Amygdala (tissue), 56 donors: ENCODE measurements around the gene NAV1.

Source experiments
- DNase-seq, 56 donors: peaks; one replicate each; lab custom pipeline; 2025; lab: John Stamatoyannopoulos, UW

The NAV1 gene

DNA sequence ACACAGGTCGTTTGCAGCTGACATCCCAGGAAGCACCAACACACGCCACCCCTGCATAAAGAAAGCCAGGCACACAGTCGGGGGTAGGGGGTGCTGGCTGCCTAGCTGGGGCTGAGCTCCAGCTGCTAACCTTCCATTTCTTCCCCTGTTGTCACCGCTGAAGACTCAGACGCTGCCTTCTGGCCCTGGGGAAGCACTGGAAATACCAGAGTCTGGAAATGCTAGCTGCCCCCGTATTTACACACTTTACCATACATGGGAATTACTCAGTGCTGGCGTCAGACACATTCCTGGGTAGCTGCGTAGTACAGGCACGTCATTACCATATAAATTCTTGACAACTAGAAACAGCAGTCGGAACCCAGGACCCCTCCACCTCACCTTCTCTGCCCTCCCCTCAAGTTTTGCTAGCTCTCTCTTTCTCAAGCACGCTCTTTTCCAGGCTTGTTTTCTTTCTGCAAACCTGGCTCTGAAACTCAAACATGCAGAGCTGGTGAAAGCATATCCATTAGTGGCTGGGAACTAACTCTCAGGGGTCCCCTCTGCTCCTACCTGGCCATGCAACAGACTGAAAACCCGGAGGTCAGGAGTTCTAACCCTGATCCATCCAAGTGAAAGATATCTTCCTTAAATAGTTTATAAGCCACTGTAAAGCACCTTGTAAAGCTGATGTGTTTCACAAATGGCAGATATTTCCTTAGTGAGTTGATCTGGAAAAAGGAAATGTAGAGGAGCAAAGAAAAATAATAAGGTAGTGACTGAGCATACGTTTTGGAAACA is 35.3 kb upstream of the NAV1 start:
- DNase-seq = peak in 1 of 56 donors; percentile 24

DNA sequence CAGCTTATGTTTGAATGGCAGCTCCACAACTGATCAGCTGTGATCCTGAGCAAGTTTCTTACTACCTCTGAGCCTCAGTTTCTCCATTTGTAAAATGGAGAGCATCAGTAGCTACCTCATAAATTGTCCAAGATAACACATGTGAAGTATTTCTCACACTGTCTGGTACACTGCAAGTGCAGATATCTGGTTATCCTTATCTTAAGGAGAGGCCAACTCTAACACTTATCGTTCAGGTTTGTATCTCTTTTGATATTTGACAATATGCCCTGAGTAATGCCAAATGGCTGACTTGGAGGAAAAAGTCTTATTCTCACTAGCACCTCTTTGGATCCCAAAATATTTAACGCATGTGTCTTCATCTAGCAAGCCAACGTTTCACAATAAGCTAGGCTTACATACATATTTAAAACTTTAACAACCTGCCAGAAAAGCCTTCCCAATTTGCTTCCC is 34.7 kb upstream of the NAV1 start:
- no peak for DNase-seq

- no peak for DNase-seq
Observed at GRCh38 chr1:201504799-201505502, 34.0 kb upstream of the NAV1 start.

GRCh38 chr1:201505503-201505890 is 33.4 kb upstream of the NAV1 start:
- DNase-seq = no peak

- peak in 6 of 56 donors; percentile 19 to 44 (median 34) for DNase-seq
Observed at GRCh38 chr1:201506092-201506491, 32.8 kb upstream of the NAV1 start.

- DNase-seq = peak in 55 of 56 donors; percentile 46 to 94 (median 81)
Observed at GRCh38 chr1:201506557-201507359, 32.2 kb upstream of the NAV1 start, which contains the start of gene CSRP1. Gene CSRP1 (minus strand): TSS chr1:201507123. CDS start chr1:201496303, 10,820 bp downstream.

DNA sequence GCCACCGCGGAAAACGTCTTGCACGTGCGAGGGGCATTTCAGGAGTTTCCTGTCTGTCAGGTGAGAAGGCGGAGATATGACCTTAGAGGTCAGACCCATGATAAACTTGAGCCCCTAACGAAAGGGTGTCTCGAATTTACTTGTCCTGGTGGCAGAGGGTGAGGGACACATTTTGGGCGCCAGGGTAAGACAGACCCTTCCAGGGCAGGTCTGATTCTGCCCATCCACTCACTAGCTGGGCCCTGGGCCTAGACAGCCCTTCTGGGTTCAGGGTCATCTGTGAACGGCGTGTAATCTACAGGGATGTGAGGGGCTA is 31.6 kb upstream of the NAV1 start:
- DNase-seq = no peak

DNA sequence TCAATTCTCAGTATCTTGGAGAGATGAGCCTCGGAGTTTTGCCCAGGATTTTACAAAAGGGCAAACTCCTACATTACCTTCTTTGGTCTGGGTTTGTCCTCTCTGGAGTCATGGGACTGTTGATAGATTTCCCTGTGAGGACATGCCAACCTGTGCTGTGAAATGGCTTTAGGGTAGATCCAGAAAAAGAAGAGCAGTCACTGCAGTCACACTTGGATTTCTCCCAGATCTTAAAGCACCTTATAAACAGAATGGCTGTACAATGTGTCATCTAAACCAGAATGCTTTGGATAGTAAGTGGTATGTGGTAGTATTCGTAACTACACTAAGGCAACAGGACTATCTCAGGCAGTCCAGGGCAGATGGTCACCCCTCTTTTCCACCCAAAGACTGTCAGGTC is 30.1 kb upstream of the NAV1 start:
- no peak for DNase-seq

GRCh38 chr1:201509601-201510374 is 29.1 kb upstream of the NAV1 start:
- no peak for DNase-seq

DNA sequence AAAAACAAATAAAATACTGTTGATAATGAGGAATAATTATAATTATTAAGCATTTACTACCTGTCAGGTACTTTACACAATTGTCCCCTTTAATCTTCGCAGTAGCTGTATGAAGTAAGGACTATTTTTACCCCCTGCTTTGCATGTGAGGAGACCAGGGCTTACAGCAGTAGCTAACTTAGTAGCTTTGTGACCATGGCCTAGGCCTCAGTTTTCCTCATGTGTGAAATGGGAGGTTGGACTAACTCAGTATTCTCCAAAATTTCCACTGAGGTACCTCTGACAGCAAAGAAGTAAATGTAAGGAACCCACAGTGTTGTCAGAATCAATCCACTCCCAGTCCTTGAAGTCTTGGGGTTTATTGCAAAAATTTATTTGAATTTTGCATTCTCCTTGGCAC is 28.2 kb upstream of the NAV1 start:
- DNase-seq = no peak

DNA sequence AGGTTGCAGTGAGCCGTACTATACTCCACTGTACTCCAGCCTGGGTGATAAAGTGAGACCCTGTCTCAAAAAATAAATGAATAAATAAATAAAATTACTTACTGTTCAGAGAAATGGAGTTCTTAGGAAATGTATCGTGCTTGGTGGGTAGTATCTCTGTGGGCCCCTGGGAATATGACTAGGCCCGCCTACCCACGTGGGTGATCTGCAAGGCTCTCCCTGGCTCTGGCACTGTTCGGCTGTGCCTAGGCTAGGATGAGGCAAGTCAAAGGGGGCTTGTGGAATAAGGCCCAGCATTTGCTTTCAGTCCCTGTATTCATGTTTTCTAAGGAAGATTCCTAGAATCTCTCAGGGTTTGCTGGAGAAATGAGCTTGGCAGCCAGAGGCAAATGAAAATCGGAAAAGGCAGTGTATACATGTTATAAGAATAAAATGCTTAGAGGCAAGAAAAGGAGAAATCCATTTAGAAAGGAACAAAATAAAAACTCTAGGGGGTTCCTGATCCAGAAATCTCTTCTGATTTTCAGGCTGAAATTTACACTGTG is 27.5 kb upstream of the NAV1 start:
- no peak for DNase-seq

GRCh38 chr1:201511941-201512539 is 26.9 kb upstream of the NAV1 start:
- DNase-seq = peak in 49 of 56 donors; percentile 20 to 82 (median 53)

GRCh38 chr1:201513498-201514243 is 25.3 kb upstream of the NAV1 start:
- peak in 1 of 56 donors; percentile 37 for DNase-seq

- DNase-seq = no peak
Observed at GRCh38 chr1:201514466-201514865, 24.5 kb upstream of the NAV1 start.

GRCh38 chr1:201515062-201515750 is 23.7 kb upstream of the NAV1 start:
- DNase-seq = no peak

DNA sequence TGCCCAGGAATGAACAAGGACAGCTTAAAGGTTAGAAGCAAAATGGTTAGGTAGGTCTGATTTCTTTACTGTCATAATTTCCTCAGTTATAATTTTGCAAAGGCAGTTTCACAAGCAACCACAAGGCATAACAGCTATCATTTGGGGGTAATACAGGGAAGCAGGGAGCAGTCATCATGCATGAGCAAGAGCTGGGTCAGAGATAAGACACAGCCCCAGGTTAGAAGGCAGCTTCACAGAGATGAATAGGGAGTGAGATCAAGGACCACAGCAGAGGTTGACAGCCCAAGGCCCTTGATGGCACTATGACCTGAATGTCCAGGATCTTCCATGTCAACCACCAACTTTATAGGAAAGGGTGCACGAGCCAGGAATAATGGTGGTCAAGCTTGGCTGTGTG is 23.0 kb upstream of the NAV1 start:
- DNase-seq = no peak

- DNase-seq = no peak
Observed at GRCh38 chr1:201516511-201517127, 22.3 kb upstream of the NAV1 start.

DNA sequence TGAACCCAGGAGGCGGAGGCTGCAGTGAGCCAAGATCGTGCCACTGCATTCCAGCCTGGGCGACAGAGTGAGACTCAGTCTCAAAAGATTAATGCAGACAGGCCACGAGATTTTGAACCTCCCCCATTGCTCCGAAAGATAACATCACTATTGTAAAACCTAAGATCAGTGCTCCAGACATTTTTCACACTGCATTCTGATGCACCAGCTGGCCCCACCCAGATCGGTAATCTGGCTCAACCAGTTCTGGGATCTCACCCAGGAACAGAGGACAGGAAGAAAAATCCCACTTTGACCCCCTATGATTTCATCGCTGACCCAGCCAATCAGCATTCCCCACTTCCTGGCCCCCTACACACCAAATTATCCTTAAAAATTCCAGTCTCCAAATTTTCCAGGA is 21.3 kb upstream of the NAV1 start:
- DNase-seq = no peak
